Astrocyte (in vitro differentiated cells and primary cell): ENCODE results near the gene RBBP8NL.

ENCODE experiments used
- CTCF ChIP-seq: IDR thresholded peaks from 2 replicates; pipeline ENCODE4 v1.5.1; 2011; ENCODE audit warnings: low read depth, mild to moderate bottlenecking, inconsistent platforms, low read length, moderate library complexity; ENCODE audit not compliant: insufficient read depth
- EZH2 ChIP-seq: IDR thresholded peaks from 2 replicates; pipeline ENCODE4 v1.6.1; 2012; ENCODE audit warnings: mild to moderate bottlenecking, low read length, inconsistent platforms; ENCODE audit not compliant: insufficient read depth

- TF ChIP-seq CTCF (no peak), EZH2 (no peak)
Measured at GRCh38 chr20:62430311-62430853, 3.0 kb upstream of the RBBP8NL start.
